Measurements from ENCODE around the gene RFPL1. TPM values are rescaled to one million over a fixed set of nuclear protein-coding genes. Genes with fewer than 3 reads are reported as not detected.
"Not testable (repeated sequence)": the region's sequence is repeated elsewhere in the genome, so short reads cannot be mapped to it uniquely, and the experiment has no call there.

The RFPL1 gene
- total RNA-seq, 1 donor from 2014 or later, result 0.22 TPM

- Mint-ChIP-seq H3K27ac (no peak overlapping the region), H3K36me3 (ENCODE audit: insufficient read depth) (no peaks in the 10 kb centered on the region), H3K9me3 (ENCODE audit: low read depth) (no peaks in the 10 kb centered on the region), H3K4me3 (ENCODE audit: low read depth) (no peak overlapping the region), H3K27me3 (peaks cover 4% of the 10 kb centered on the region), H3K4me1 (ENCODE audit: low read depth) (peaks cover 3% of the 10 kb centered on the region)
- TF ChIP-seq CTCF (IDR thresholded peaks at IDR 0.05; ENCODE audit: unreplicated experiment), result no peak
- DNase-seq (ENCODE audit: low spot score, unreplicated experiment), result no peak
These were observed 42.3 kb upstream of the RFPL1 start for GRCh38 chr22:29396126-29396525.

- Mint-ChIP-seq H3K4me3 (ENCODE audit: low read depth) (no peak overlapping the region), H3K36me3 (ENCODE audit: insufficient read depth) (no peaks in the 10 kb centered on the region), H3K27me3 (peaks cover 10% of the 10 kb centered on the region), H3K9me3 (ENCODE audit: low read depth) (no peaks in the 10 kb centered on the region), H3K27ac (no peak overlapping the region), H3K4me1 (ENCODE audit: low read depth) (peaks cover 2% of the 10 kb centered on the region)
- no peak for DNase-seq (ENCODE audit: low spot score, unreplicated experiment)
- TF ChIP-seq CTCF (IDR thresholded peaks at IDR 0.05; ENCODE audit: unreplicated experiment), result no peak
These were observed 40.6 kb upstream of the RFPL1 start for GRCh38 chr22:29397791-29398190.

- no peak for DNase-seq (ENCODE audit: low spot score, unreplicated experiment)
These were observed 37.8 kb upstream of the RFPL1 start for GRCh38 chr22:29400576-29400975.

GRCh38 chr22:29401538-29401937 lies 36.8 kb upstream of the RFPL1 start:
- not testable (repeated sequence) for H3K4me3 Mint-ChIP-seq (ENCODE audit: low read depth); DNase-seq (ENCODE audit: low spot score, unreplicated experiment); H3K27ac Mint-ChIP-seq; H3K9me3 Mint-ChIP-seq (ENCODE audit: low read depth); H3K36me3 Mint-ChIP-seq (ENCODE audit: insufficient read depth); H3K4me1 Mint-ChIP-seq (ENCODE audit: low read depth)
- peaks cover 12% of the 10 kb centered on the region for H3K27me3 Mint-ChIP-seq

More at GRCh38 chr22:29400576-29400975, 37.8 kb upstream of the RFPL1 start:
- Mint-ChIP-seq H3K4me3 (ENCODE audit: low read depth) (no peak overlapping the region), H3K9me3 (ENCODE audit: low read depth) (no peaks in the 10 kb centered on the region), H3K27me3 (peaks cover 12% of the 10 kb centered on the region), H3K4me1 (ENCODE audit: low read depth) (no peaks in the 10 kb centered on the region), H3K27ac (no peak overlapping the region), H3K36me3 (ENCODE audit: insufficient read depth) (no peaks in the 10 kb centered on the region)
- TF ChIP-seq CTCF (IDR thresholded peaks at IDR 0.05; ENCODE audit: unreplicated experiment), result no peak

- TF ChIP-seq CTCF (IDR thresholded peaks at IDR 0.05; ENCODE audit: unreplicated experiment), result no peak
- H3K9me3 Mint-ChIP-seq (ENCODE audit: low read depth), result no peaks in the 10 kb centered on the region
- H3K4me1 Mint-ChIP-seq (ENCODE audit: low read depth), result peaks cover under 1% of the 10 kb centered on the region
- no peak overlapping the region for H3K4me3 Mint-ChIP-seq (ENCODE audit: low read depth)
- H3K36me3 Mint-ChIP-seq (ENCODE audit: insufficient read depth), result no peaks in the 10 kb centered on the region
- H3K27ac Mint-ChIP-seq, result no peak overlapping the region
- no peak for DNase-seq (ENCODE audit: low spot score, unreplicated experiment)
- H3K27me3 Mint-ChIP-seq, result peaks cover 6% of the 10 kb centered on the region
These were observed 29.4 kb upstream of the RFPL1 start for GRCh38 chr22:29408940-29409339.

GRCh38 chr22:29411569-29412211 lies 26.7 kb upstream of the RFPL1 start:
- not testable (repeated sequence) for H3K9me3 Mint-ChIP-seq (ENCODE audit: low read depth); H3K27ac Mint-ChIP-seq; H3K36me3 Mint-ChIP-seq (ENCODE audit: insufficient read depth); H3K4me3 Mint-ChIP-seq (ENCODE audit: low read depth); DNase-seq (ENCODE audit: low spot score, unreplicated experiment)
- peaks cover 17% of the 10 kb centered on the region for H3K27me3 Mint-ChIP-seq
- peaks cover 12% of the 10 kb centered on the region for H3K4me1 Mint-ChIP-seq (ENCODE audit: low read depth)

All from progenitor cell of endocrine pancreas (in vitro differentiated cells).